Thoracic aorta (tissue), 2 donors: ENCODE results near the gene SKIC2. TPM values are rescaled to one million over a fixed set of nuclear protein-coding genes. Genes with fewer than 3 reads are reported as not detected.

Experiments
- ATAC-seq: fragments of 150-250 bp; one replicate; pipeline ENCODE4 v1.8.0; 2017; ENCODE audit warnings: low read depth; ENCODE audit not compliant: insufficient number of reproducible peaks, low FRiP score
- DNase-seq: peaks from one replicate; pipeline ENCODE4 v3.0.0-alpha.2; 2020; ENCODE audit warnings: low spot score
- H3K27ac ChIP-seq, 2 donors: fragments of 200-600 bp; sonication (generic); 1 replicate in 1 of 2; 2 replicates in 1 of 2; pipeline ENCODE4 v1.5.1; 2016; ENCODE audit warnings: mild to moderate bottlenecking in 2 of 2, moderate library complexity in 2 of 2
- H3K27me3 ChIP-seq: fragments of 200-600 bp; sonication (generic); replicated peaks from 2 replicates; pipeline ENCODE4 v1.6.0; 2016; ENCODE audit warnings: mild to moderate bottlenecking; ENCODE audit not compliant: insufficient read depth
- H3K36me3 ChIP-seq: fragments of 200-600 bp; sonication (generic); one replicate; pipeline ENCODE4 v1.5.1; 2016
- H3K4me1 ChIP-seq, 2 donors: fragments of 200-600 bp; sonication (generic); 1 replicate in 1 of 2; 2 replicates in 1 of 2; pipeline versions ENCODE4 v1.5.1 to v1.6.0; 2016; ENCODE audit warnings: low read depth in 2 of 2, mild to moderate bottlenecking in 1 of 2; ENCODE audit not compliant: control insufficient read depth in 1 of 2
- H3K4me3 ChIP-seq: fragments of 200-600 bp; sonication (generic); 2 replicates; pipeline ENCODE4 v1.5.1; 2016; ENCODE audit warnings: mild to moderate bottlenecking
- H3K9me3 ChIP-seq: fragments of 200-600 bp; sonication (generic); 2 replicates; pipeline ENCODE4 v1.5.1; 2016
- total RNA-seq, 2 donors: library from RNA; depleted of rRNA; stranded (reverse); fragments of >200 nt; gene quantifications; one replicate each; pipeline versions ENCODE4 v1.1.0 to v1.2.3, GENCODE V29; 2016
- TF ChIP-seq, protein P1 (sequence below): fragments of 200-600 bp; sonication (generic); IDR thresholded peaks from one replicate; pipeline ENCODE4 v1.5.1; 2019; ENCODE audit warnings: antibody characterized with exemption

Gene SKIC2
- total RNA-seq, 2 donors from 2014 or later, result 37.7 to 73.0 TPM

GRCh38 chr6:31918069-31918720, 40.8 kb upstream of the SKIC2 start:
- Histone ChIP-seq H3K9me3 (no peaks in the 10 kb centered on the region), H3K27ac (no peak overlapping the region), H3K27me3 (no peaks in the 10 kb centered on the region), H3K4me1 (no peaks in the 10 kb centered on the region), H3K4me3 (no peak overlapping the region), H3K36me3 (no peaks in the 10 kb centered on the region)
- DNase-seq (no peak), ATAC-seq (no peak)
- TF ChIP-seq, protein P1, sequence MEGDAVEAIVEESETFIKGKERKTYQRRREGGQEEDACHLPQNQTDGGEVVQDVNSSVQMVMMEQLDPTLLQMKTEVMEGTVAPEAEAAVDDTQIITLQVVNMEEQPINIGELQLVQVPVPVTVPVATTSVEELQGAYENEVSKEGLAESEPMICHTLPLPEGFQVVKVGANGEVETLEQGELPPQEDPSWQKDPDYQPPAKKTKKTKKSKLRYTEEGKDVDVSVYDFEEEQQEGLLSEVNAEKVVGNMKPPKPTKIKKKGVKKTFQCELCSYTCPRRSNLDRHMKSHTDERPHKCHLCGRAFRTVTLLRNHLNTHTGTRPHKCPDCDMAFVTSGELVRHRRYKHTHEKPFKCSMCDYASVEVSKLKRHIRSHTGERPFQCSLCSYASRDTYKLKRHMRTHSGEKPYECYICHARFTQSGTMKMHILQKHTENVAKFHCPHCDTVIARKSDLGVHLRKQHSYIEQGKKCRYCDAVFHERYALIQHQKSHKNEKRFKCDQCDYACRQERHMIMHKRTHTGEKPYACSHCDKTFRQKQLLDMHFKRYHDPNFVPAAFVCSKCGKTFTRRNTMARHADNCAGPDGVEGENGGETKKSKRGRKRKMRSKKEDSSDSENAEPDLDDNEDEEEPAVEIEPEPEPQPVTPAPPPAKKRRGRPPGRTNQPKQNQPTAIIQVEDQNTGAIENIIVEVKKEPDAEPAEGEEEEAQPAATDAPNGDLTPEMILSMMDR, result no peak

GRCh38 chr6:31919624-31920303, 39.2 kb upstream of the SKIC2 start:
- Histone ChIP-seq H3K4me1 (no peaks in the 10 kb centered on the region), H3K9me3 (no peaks in the 10 kb centered on the region), H3K27me3 (no peaks in the 10 kb centered on the region), H3K27ac (no peak overlapping the region), H3K4me3 (no peak overlapping the region), H3K36me3 (no peaks in the 10 kb centered on the region)
- ATAC-seq (no peak), DNase-seq (no peak)
- TF ChIP-seq, protein P1, result no peak

GRCh38 chr6:31920811-31921210, 38.2 kb upstream of the SKIC2 start:
- ATAC-seq (no peak), DNase-seq (no peak)
- H3K36me3 ChIP-seq, result no peaks in the 10 kb centered on the region
- H3K27me3 ChIP-seq, result no peaks in the 10 kb centered on the region
- no peak overlapping the region for H3K4me3 ChIP-seq
- no peak overlapping the region for H3K27ac ChIP-seq
- TF ChIP-seq, protein P1, result no peak
- no peaks in the 10 kb centered on the region for H3K4me1 ChIP-seq
- no peaks in the 10 kb centered on the region for H3K9me3 ChIP-seq

DNA sequence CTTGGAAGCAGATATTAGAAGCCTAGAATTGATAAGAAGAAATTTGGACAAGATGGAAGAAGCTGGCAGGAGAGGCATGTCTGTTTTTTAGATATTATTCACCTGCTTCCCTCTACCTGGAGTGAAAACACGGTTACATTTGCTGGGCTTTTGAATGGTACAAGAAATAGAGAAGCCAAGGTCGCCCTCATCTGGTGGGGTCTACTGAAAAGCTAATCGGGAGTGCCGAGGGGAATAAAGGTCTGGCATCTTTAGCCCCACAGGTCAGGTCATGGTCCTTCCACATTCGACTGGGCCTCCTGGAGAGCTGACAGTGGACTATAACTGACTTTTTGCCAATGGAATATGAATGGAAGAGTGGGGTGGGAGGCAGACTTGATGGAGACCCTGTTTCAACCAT, 36.0 kb upstream of the SKIC2 start:
- no peaks in the 10 kb centered on the region for H3K9me3 ChIP-seq
- no peaks in the 10 kb centered on the region for H3K27me3 ChIP-seq
- H3K27ac ChIP-seq, result no peak overlapping the region
- ATAC-seq (no peak), DNase-seq (no peak)
- no peaks in the 10 kb centered on the region for H3K4me1 ChIP-seq
- no peaks in the 10 kb centered on the region for H3K36me3 ChIP-seq
- TF ChIP-seq, protein P1, result no peak
- H3K4me3 ChIP-seq, result no peak overlapping the region

- H3K9me3 ChIP-seq, result no peaks in the 10 kb centered on the region
- ATAC-seq (no peak), DNase-seq (no peak)
- TF ChIP-seq, protein P1, result no peak
- no peaks in the 10 kb centered on the region for H3K27me3 ChIP-seq
- peak within 1 kb of the TSS; percentile 52 for H3K4me3 ChIP-seq
- H3K4me1 ChIP-seq, result no peaks in the 10 kb centered on the region
- H3K27ac ChIP-seq, result no peak within 1 kb of the TSS
- no peaks in the 10 kb centered on the region for H3K36me3 ChIP-seq
Measured at GRCh38 chr6:31927242-31927862, 31.6 kb upstream of the SKIC2 start, which contains the start of gene C2. Gene C2 (plus strand): TSS chr6:31927717. CDS start chr6:31927753, 36 bp downstream.
